Choroid plexus epithelial cell (primary cell): ENCODE data around the gene HPS6.
A peak's percentile ranks its signal among the peaks of the same experiment; 100 is the strongest.
"Not testable (repeated sequence)": the region's sequence is repeated elsewhere in the genome, so short reads cannot be mapped to it uniquely, and the experiment has no call there.

ENCODE experiments used
- DNase-seq: peaks from one replicate; pipeline ENCODE4 v3.0.0-alpha.2; 2010; ENCODE audit warnings: low read depth
- H3K4me3 ChIP-seq: 2 replicates; pipeline ENCODE4 v1.5.1; 2011; ENCODE audit warnings: low read depth, mild to moderate bottlenecking, control low read depth, low read length, moderate library complexity
- CTCF ChIP-seq: conservative IDR thresholded peaks from 2 replicates; pipeline ENCODE4 v1.5.1; 2011; ENCODE audit warnings: low read depth, mild to moderate bottlenecking, control low read depth, inconsistent platforms, low read length, moderate library complexity

The HPS6 gene

GRCh38 chr10:102064868-102065560 is at the start of gene HPS6:
Gene HPS6 (plus strand): TSS chr10:102065349. CDS start chr10:102065475, 126 bp downstream.
- no peak for TF ChIP-seq CTCF

GRCh38 chr10:102016416-102016815 is 48.7 kb upstream of the HPS6 start:
- no peak for DNase-seq
- no peak overlapping the region for H3K4me3 ChIP-seq
- TF ChIP-seq CTCF, result no peak

More at GRCh38 chr10:102064868-102065560, at the start of gene HPS6:
- DNase-seq, result peak; percentile 91
- H3K4me3 ChIP-seq, result peak within 1 kb of the TSS; percentile 75

GRCh38 chr10:102017295-102017694 is 47.9 kb upstream of the HPS6 start:
- no peak overlapping the region for H3K4me3 ChIP-seq
- DNase-seq, result no peak
- no peak for TF ChIP-seq CTCF

GRCh38 chr10:102020938-102021337 is 44.2 kb upstream of the HPS6 start:
- no peak for TF ChIP-seq CTCF
- DNase-seq, result no peak
- no peak overlapping the region for H3K4me3 ChIP-seq

- no peak for DNase-seq
- no peak for TF ChIP-seq CTCF
- H3K4me3 ChIP-seq, result no peak overlapping the region
Measured at GRCh38 chr10:102024799-102025198, 40.4 kb upstream of the HPS6 start.

GRCh38 chr10:102027261-102027660 is 37.9 kb upstream of the HPS6 start:
- no peak overlapping the region for H3K4me3 ChIP-seq
- no peak for TF ChIP-seq CTCF
- no peak for DNase-seq

GRCh38 chr10:102033787-102034186 is 31.4 kb upstream of the HPS6 start:
- no peak for DNase-seq
- H3K4me3 ChIP-seq, result no peak overlapping the region
- TF ChIP-seq CTCF, result no peak

- not testable (repeated sequence) for H3K4me3 ChIP-seq, DNase-seq
Measured at GRCh38 chr10:102035807-102036206, 29.3 kb upstream of the HPS6 start.
